Body of pancreas (tissue), 4 donors: ENCODE results near the gene TLCD3B. TPM values are rescaled to one million over a fixed set of nuclear protein-coding genes. Genes with fewer than 3 reads are reported as not detected.

Experiments
- ATAC-seq: fragments of 150-250 bp; one replicate; pipeline ENCODE4 v1.9.1; 2016
- DNase-seq, 4 donors: peaks; one replicate each; pipeline ENCODE4 v3.0.0-alpha.2; 2019
- H3K27ac ChIP-seq, 4 donors: fragments of 200-600 bp; sonication (generic); 1 replicate in 3 of 4; 2 replicates in 1 of 4; pipeline versions ENCODE4 v1.5.1 to v1.6.1; 2016 to 2019; ENCODE audit warnings: mild to moderate bottlenecking in 1 of 4, mixed read lengths in 1 of 4, moderate library complexity in 1 of 4
- H3K27me3 ChIP-seq, 2 donors: fragments of 200-600 bp; sonication (generic); one replicate each; pipeline ENCODE4 v1.6.0; 2016; ENCODE audit warnings: mild to moderate bottlenecking in 1 of 2
- H3K36me3 ChIP-seq, 2 donors: fragments of 200-600 bp; sonication (generic); replicated peaks in 1 of 2; 2 replicates each; pipeline ENCODE4 v1.5.1; 2016; ENCODE audit warnings: low read depth in 2 of 2; ENCODE audit not compliant: insufficient read depth in 1 of 2
- H3K4me1 ChIP-seq: fragments of 200-600 bp; sonication (generic); one replicate; pipeline ENCODE4 v1.6.0; 2016
- H3K4me3 ChIP-seq, 2 donors: fragments of 200-600 bp; sonication (generic); 1 replicate in 1 of 2; 2 replicates in 1 of 2; pipeline ENCODE4 v1.5.1; 2016 to 2019
- H3K9me3 ChIP-seq, 3 donors: fragments of 200-600 bp; sonication (generic); 1 replicate in 2 of 3; 2 replicates in 1 of 3; pipeline ENCODE4 v1.5.1; 2016
- CTCF ChIP-seq, 7 experiments: fragments of 450-650 bp in 4 of 7; fragments of 200-600 bp in 3 of 7; sonication (generic) in 3 of 7; IDR thresholded peaks; one replicate each; pipeline ENCODE4 v1.5.1; 2016 to 2019; ENCODE audit warnings: antibody characterized with exemption in 7 of 7
- POLR2A ChIP-seq, 3 donors: fragments of 450-650 bp; IDR thresholded peaks; one replicate each; pipeline ENCODE4 v1.6.1; 2016; ENCODE audit warnings: antibody characterized with exemption in 3 of 3, mild to moderate bottlenecking in 2 of 3
- WGBS, 2 donors: methylation state at CpG; one replicate each; pipeline ENCODE4 v1.1.5; 2017; 5-methylcytosine and 5-hydroxymethylcytosine counted together
- intact Hi-C: fragments of 100-400 bp; cut with DNase I; formaldehyde crosslinking; loops from one replicate; pipeline ENCODE4 v1.15.1; 2023
- total RNA-seq, 2 donors: library from RNA; depleted of rRNA; stranded (reverse); fragments of >200 nt; gene quantifications; one replicate each; pipeline ENCODE4 v1.1.0, GENCODE V29; 2016

Gene TLCD3B
- total RNA-seq, 2 donors from 2014 or later, result not detected

GRCh38 chr16:30040221-30040620 lies 9.2 kb upstream of the TLCD3B start:
- no peak for ATAC-seq
- TF ChIP-seq CTCF (IDR thresholded peaks at IDR 0.05) (no peak), POLR2A (IDR thresholded peaks at IDR 0.05) (no peak)
- Histone ChIP-seq H3K4me3 (no peak overlapping the region), H3K9me3 (no peaks in the 10 kb centered on the region), H3K36me3 (no peaks in the 10 kb centered on the region), H3K4me1 (no peaks in the 10 kb centered on the region), H3K27ac (no peak overlapping the region), H3K27me3 (no peaks in the 10 kb centered on the region)
- intact Hi-C loops, result loop anchor here (10.0 kb wide), 1 partner anchor 585 kb away; no protein-coding TSS in a partner anchor
- 52 to 57% methylated on average over 5 of the region's 5 CpGs for WGBS, 2 donors
- no peak for DNase-seq

- Histone ChIP-seq H3K27ac (no peak overlapping the region), H3K27me3 (peaks cover 0 to 21% of the 10 kb centered on the region in 2 donors), H3K4me1 (peaks cover 8% of the 10 kb centered on the region), H3K9me3 (no peaks in the 10 kb centered on the region), H3K4me3 (no peak overlapping the region), H3K36me3 (no peaks in the 10 kb centered on the region)
- ATAC-seq (no peak), DNase-seq (no peak)
- WGBS, 2 donors, result 65 to 69% methylated on average over 7 of the region's 7 CpGs
- intact Hi-C loops, result no loop called here
- TF ChIP-seq CTCF (IDR thresholded peaks at IDR 0.05), result no peak
- no peak for TF ChIP-seq POLR2A (IDR thresholded peaks at IDR 0.05)
Observed at GRCh38 chr16:30033270-30033669, 2.2 kb upstream of the TLCD3B start.

- Histone ChIP-seq H3K36me3 (no peaks in the 10 kb centered on the region), H3K4me3 (no peak overlapping the region), H3K9me3 (no peaks in the 10 kb centered on the region), H3K27me3 (peaks cover 0 to 21% of the 10 kb centered on the region in 2 donors), H3K4me1 (peaks cover 8% of the 10 kb centered on the region), H3K27ac (no peak overlapping the region)
- TF ChIP-seq POLR2A (IDR thresholded peaks at IDR 0.05) (no peak), CTCF (IDR thresholded peaks at IDR 0.05) (peak; percentile 24 to 50 (median 44))
- 21 to 25% methylated on average over 12 of the region's 12 CpGs for WGBS, 2 donors
- intact Hi-C loops, result no loop called here
- ATAC-seq, result no peak
- peak; percentile 37 to 54 (median 48) for DNase-seq
Observed at GRCh38 chr16:30032083-30032819, 1.2 kb upstream of the TLCD3B start.

DNA sequence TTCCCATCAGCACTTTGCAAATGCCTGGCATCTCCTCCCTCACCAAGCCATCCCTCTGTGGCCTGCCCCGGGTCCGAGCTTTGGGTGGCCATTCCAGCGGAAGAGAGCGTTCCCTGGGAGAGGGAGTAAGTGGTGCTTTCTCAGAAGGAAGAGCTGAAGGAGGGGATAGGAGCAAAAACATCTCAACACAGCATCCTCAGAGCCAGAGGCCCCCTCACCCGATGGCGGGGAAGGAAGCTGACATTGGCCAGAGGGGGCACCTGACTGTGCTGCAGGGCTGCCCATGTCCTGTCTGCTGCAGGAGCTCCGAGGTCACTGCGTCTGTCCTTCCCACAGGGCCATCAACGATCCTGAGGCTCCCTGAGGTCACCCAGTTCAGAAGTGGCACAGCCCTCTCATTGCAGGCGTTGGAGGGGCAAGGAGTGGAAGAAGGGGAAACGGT lies 427 bp upstream of the TLCD3B start:
- Histone ChIP-seq H3K27me3 (peaks cover 0 to 21% of the 10 kb centered on the region in 2 donors), H3K4me1 (peaks cover 8% of the 10 kb centered on the region), H3K27ac (no peak overlapping the region), H3K4me3 (no peak overlapping the region), H3K36me3 (no peaks in the 10 kb centered on the region), H3K9me3 (no peaks in the 10 kb centered on the region)
- intact Hi-C loops, result no loop called here
- 17 to 30% methylated on average over 10 to 11 of the region's 11 CpGs for WGBS, 2 donors
- TF ChIP-seq POLR2A (IDR thresholded peaks at IDR 0.05), result no peak
- TF ChIP-seq CTCF (IDR thresholded peaks at IDR 0.05), result no peak
- no peak for DNase-seq
- no peak for ATAC-seq
